ENCODE measurements around the gene TEAD3. TPM values are rescaled to one million over a fixed set of nuclear protein-coding genes. Genes with fewer than 3 reads are reported as not detected.

TEAD3 gene
- polyA plus RNA-seq, 3 donors, result not detected

DNA sequence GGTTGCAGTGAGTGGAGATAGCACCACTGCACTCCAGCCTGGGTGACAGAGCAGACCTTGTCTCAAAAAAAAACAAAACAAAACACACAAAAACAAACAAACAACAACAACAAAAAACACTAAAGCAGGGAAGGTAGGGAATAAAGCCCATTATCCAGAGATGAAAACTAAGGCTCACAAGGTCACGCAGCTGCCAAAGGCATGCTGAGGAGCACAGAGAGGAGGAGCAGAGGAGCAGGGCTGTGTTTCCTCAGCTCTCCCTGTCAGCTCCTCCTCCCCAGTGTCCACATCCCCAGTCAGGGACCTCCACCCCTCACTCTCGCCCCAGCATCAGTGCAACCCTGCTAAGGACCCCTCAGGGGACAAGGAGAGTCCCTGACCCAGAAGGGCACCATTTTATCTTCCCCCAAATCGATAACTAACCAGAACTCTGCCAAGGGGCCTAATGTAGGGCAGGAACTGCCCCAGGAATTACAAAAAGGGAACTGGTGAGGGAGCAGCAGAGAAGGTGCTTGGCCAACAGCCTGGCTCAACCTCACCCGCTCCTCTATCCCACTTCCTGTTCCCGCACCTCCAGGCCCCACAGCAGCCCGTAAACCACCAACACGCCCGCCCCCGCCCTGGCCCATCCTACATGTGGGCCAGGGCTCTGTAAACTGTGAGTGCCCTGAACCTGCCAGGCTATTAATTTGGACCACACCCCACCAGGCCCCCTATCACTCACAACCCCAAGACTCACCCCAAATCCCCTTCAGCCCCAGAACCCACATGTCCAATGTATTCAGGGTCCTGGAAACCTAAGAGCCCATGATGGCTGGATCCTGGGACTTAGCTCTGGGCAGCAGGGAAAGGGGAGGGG is 9.0 kb downstream of the TEAD3 start:
- peak; percentile 23 to 59 (median 47) for DNase-seq
- H3K27ac Mint-ChIP-seq, result peak overlapping the region in 1 of 7 donors; percentile 6
- no peaks in the 10 kb centered on the region for H3K79me2 ChIP-seq (ENCODE audit: insufficient read depth, low read length)

More for the DNA sequence above, 9.0 kb downstream of the TEAD3 start:
- peaks cover 0 to 33% of the 10 kb centered on the region in 2 donors for H3K27me3 ChIP-seq (ENCODE audit: control insufficient read depth in 2 of 2, insufficient read depth in 2 of 2, low read length in 2 of 2)
- H3K9ac ChIP-seq (ENCODE audit: insufficient read depth, low read length, poor library complexity, severe bottlenecking), result no peak overlapping the region
- peaks cover 0 to 2% (median 0%) of the 10 kb centered on the region in 7 donors for H3K9me3 Mint-ChIP-seq
- H3K27ac ChIP-seq (ENCODE audit: low read depth in 1 of 2, low read length in 2 of 2), result no peak overlapping the region
- peaks cover 15% of the 10 kb centered on the region in 2 donors for H3K4me1 ChIP-seq (ENCODE audit: control insufficient read depth in 1 of 2, insufficient read depth in 2 of 2, low read length in 2 of 2)
- no peak overlapping the region for H3K4me3 ChIP-seq (replicated peaks in 1 of 3; ENCODE audit: low read depth in 2 of 3, low read length in 3 of 3)
- H3K27me3 Mint-ChIP-seq (ENCODE audit: low read depth in 3 of 3), result peaks cover 34 to 43% (median 34%) of the 10 kb centered on the region in 3 donors
- WGBS (ENCODE audit: insufficient coverage), result 0% methylated on average over 3 of the region's 9 CpGs
- no peaks in the 10 kb centered on the region for H3K9me3 ChIP-seq (replicated peaks in 1 of 2; ENCODE audit: control insufficient read depth in 1 of 2, insufficient read depth in 1 of 2, low read length in 2 of 2)
- H4K20me1 ChIP-seq (ENCODE audit: insufficient read depth, low read length), result no peaks in the 10 kb centered on the region
- peaks cover 19% of the 10 kb centered on the region for H3K4me1 Mint-ChIP-seq
- H3K36me3 ChIP-seq (replicated peaks in 1 of 2; ENCODE audit: control insufficient read depth in 1 of 2, insufficient read depth in 2 of 2, low read length in 2 of 2), result no peaks in the 10 kb centered on the region
- intact Hi-C loops (cut with micrococcal nuclease), result no loop called here
- H3K36me3 Mint-ChIP-seq, result no peaks in the 10 kb centered on the region
- TF ChIP-seq, protein P1, sequence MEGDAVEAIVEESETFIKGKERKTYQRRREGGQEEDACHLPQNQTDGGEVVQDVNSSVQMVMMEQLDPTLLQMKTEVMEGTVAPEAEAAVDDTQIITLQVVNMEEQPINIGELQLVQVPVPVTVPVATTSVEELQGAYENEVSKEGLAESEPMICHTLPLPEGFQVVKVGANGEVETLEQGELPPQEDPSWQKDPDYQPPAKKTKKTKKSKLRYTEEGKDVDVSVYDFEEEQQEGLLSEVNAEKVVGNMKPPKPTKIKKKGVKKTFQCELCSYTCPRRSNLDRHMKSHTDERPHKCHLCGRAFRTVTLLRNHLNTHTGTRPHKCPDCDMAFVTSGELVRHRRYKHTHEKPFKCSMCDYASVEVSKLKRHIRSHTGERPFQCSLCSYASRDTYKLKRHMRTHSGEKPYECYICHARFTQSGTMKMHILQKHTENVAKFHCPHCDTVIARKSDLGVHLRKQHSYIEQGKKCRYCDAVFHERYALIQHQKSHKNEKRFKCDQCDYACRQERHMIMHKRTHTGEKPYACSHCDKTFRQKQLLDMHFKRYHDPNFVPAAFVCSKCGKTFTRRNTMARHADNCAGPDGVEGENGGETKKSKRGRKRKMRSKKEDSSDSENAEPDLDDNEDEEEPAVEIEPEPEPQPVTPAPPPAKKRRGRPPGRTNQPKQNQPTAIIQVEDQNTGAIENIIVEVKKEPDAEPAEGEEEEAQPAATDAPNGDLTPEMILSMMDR (IDR thresholded peaks at IDR 0.05), result no peak
- H3K4me3 Mint-ChIP-seq, result peak overlapping the region in 1 of 2 donors; percentile 69
- H3K4me2 ChIP-seq (replicated peaks; ENCODE audit: extremely low read depth, low read length, poor library complexity, severe bottlenecking), result no peak overlapping the region
- no peak overlapping the region for H2AFZ ChIP-seq (ENCODE audit: insufficient read depth, low read depth, low read length, poor library complexity, severe bottlenecking)
